Inflammatory macrophage treated with lipopolysaccharide for 1 hour (primary cell): ENCODE results near the gene PTPRT.

ENCODE experiments used
- DNase-seq, 2 donors: peaks; one replicate each; pipeline ENCODE4 v3.0.0-alpha.2; 2020 to 2022

Gene PTPRT

GRCh38 chr20:42441864-42442331 is 747.8 kb downstream of the PTPRT start:
- no peak for DNase-seq

- no peak for DNase-seq
These were observed 748.4 kb downstream of the PTPRT start for GRCh38 chr20:42441196-42441863.

DNA sequence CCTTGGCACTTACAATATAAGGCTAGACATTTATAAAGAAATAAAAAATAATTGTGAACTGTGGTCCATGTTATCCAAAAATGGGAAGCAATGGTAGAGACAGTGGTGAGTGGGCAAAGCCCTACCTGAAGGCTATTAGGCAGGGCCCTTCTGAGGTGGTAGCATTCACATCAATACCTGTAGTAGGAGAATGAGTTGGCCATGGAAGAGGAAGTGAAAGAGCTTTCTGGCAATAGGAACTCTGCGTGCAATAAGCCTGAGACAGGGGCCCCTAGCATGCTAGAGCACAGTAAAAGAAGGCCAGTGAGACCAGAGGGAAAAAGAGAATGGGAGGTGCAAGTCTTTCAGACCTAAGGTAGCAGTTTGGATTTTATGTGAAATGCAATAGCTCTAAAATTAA is 754.5 kb downstream of the PTPRT start:
- DNase-seq = peak in 1 of 2 donors; percentile 2

DNA sequence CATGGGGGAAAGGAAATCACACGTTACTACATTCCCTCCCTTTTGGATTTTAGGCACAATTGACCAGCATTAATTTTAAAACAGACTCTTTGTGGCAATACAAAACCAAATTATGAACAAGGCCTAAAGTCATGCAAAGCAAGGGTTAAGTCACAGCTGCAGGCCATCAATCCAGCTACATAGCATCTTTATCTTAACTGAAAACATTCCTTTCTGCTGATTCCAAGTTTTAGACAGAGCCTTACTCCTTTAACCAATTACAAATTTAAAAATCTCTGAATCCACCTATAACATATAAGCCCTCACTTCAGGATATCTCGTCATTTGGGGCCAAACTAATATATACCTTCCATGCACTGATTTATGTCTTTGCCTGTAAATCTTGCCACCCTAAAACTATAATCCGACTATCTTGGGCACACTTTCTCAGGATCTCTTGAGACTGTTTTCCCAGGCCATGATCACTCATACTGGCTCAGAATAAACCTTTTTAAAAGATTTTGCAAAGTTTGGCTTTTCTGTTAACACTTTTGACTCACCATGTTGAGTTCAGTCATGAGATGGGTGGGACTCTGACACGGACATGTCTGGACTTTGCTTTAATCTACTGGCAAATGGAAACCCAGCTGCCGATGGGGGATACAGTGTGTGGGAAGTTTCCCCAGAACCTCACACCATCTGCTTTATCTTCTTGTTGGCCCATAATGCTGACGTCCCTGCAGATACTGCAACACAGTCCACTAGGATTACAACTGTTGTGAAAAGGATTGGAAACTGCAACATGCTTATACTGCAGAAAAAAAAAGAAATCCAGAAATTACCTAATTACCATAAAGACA is 757.0 kb downstream of the PTPRT start:
- DNase-seq = no peak

DNA sequence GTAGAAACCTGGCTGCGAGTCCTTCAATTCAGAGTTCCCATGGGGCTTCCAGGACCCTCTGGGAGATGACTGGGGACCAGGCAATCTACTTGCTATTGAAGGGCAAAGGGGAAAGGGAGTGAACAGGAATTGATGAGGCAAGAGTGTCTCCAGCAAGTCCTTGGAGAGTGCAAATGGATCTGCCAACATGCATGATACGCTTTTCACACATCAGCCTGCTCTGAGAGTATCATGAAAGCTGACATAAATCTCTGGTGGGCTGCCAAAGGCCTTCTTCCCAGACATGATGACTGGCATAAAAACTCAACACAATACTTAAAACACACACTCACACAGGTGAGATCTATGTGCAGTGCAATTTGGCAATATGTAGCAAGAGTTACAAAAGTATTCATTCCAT is 759.1 kb downstream of the PTPRT start:
- DNase-seq = no peak

- DNase-seq = no peak
These were observed 759.8 kb downstream of the PTPRT start for GRCh38 chr20:42429761-42430458.

GRCh38 chr20:42419814-42420532 is 769.7 kb downstream of the PTPRT start:
- DNase-seq = no peak

GRCh38 chr20:42406826-42407225 is 782.9 kb downstream of the PTPRT start:
- no peak for DNase-seq

DNA sequence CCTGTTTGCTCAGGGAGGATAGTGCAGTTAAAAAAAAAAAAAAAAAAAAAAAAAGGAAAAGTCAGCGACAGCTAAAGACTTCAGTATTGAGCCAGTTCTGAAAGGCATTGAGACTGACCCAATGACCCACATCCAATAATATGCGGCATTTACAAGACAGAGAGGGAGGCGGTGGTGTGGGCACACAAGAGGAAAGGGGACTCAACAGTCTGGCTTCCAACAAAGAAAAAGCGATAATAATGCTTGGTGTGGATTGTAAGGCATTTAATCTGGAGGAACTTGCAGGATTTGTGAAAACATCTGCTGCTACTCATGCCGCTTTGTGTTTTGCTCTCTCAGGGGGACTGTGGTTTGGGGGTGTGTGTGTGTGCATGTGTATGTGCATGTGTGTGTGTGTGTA is 787.3 kb downstream of the PTPRT start:
- no peak for DNase-seq

DNA sequence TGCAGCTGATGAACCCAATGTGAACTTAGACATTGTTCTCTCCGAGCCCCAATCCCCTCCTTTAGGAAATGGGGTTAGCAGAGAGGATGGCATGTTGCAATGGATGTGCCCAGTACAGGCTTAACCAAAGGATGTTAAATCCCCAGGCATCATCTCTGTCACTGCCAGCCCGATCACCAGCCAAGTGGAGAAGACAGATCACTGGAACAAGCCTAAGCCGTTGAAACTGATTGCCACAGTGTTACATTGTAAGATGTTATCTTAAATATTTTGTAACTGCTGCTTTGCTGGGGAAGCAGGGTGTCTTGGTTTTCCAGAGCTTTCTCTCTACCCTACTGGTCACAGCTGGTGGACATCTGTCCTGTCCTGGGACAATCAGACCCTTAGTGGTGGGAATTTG is 788.1 kb downstream of the PTPRT start:
- no peak for DNase-seq

- DNase-seq = no peak
These were observed 789.9 kb downstream of the PTPRT start for GRCh38 chr20:42399802-42400201.

- DNase-seq = no peak
These were observed 797.3 kb downstream of the PTPRT start for GRCh38 chr20:42392442-42392841.

DNA sequence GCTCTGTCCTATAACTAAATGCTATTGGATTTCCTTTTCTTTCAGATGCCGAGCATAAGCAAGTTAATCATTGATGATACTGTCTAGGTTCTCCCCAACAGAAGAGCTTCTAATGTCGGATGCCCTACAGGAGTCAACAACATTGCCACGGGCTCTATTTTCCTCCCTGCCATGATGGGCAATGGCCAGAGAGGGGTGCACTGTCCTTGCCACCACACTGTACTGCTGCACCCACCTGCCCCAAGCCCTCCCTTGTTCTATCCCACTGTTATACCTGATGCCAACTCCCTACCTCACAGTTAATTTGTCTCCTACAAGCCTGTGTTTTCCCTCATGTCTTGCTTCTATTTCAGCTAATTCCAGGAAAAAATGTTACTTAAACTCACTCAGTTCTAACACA is 797.9 kb downstream of the PTPRT start:
- DNase-seq = no peak

DNA sequence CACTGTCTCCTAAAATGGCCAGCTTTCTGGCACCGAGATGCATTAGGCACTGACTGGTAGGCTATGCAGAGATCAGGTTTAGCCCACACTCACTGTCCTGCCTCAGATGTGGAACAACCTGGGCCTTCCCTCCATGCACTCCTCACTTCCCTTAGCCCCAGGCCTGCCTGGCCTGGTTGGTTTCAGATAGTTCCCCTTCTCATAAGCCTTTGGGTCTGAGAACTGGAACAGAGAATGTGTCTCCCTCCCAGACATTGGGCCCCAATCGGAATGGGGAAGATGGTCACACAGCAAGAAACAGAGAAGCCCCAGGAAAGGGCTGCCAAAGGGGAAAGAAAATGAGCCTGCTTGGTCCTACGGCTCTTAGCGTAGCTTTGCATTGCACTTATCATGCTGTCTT is 809.4 kb downstream of the PTPRT start:
- DNase-seq = no peak

DNA sequence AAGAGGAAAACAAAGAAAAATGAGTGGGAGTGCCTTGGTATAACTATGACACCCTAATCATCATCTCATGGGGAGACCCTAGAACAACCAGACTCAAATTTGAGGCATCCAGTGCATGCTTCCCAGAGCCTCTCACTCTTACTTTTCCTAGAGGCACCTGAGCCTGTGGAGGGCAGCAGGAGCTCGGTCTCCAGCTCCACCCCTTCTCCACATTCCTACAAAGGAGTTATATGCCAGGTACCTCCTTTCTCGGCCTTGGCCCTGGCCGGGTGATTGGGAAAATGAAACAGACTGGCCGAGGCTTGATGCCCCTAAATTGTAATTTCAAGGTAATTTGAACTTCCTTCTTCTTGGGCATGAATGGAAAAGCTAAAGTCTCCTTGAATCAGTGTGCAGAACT is 810.3 kb downstream of the PTPRT start:
- DNase-seq = no peak

- DNase-seq = no peak
These were observed 810.9 kb downstream of the PTPRT start for GRCh38 chr20:42378826-42379225.

GRCh38 chr20:42376131-42376530 is 813.6 kb downstream of the PTPRT start:
- no peak for DNase-seq

DNA sequence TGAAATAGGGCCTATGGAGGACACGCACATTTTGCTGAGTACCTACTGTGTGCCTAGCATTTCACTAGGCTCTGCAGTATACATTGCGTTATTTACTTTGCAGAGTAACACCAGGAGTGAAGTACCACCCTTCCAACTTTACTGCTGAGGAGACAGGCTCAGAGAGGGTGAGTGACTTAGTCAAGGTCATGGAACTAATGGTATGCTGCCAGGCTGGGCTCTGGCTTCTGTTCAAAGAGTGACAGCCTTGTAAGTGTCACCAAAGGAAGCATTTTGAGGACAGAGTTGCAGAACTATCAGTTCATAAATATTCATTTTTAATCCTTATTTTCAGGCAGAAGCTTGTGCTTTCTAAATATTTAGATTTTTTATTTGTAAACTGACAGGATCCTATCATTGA is 816.7 kb downstream of the PTPRT start:
- DNase-seq = no peak

GRCh38 chr20:42370075-42370474 is 819.6 kb downstream of the PTPRT start:
- no peak for DNase-seq

GRCh38 chr20:42368910-42369309 is 820.8 kb downstream of the PTPRT start:
- DNase-seq = no peak

DNA sequence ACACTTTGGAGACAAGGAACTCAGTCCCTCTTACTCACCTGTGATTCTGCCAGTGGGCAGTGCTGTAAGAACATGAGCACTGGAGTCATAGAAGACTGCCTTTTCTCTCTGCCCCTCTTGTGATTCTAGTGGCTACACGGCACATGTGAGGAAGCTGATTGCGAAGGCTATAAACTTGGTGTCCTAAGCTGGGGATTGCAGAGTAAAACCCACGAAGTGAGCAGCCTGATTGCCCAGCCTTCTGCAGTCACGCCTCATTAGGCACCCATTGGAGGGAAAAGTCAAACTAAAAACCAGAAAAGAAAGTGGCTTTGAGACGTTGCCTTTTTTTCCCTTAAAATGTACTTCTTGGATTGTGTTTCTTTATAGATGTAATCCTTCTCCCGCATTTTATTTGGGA is 823.1 kb downstream of the PTPRT start:
- DNase-seq = no peak

DNA sequence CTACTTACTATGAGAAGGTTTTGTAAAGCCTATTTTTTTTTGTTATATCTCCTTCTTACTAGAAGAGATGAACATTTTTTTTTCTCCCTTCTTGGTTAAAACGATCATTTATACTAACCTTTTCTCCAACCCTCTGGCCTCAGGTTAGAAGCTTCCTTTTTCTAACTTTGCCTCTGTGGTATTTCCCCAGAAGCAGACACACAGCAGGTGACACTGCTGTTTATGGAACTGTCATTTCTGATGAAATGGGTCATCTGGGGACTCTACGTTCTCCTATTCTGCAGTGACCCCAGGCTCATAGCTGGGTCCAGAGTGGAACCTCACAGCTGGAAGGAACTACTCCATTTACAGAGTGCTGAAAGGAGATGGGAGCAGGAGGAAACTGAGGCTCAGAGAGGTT is 825.3 kb downstream of the PTPRT start:
- DNase-seq = no peak

- DNase-seq = no peak
These were observed 828.2 kb downstream of the PTPRT start for GRCh38 chr20:42361402-42361970.
